Head of caudate nucleus (tissue), 42 donors: ENCODE data around the gene RPL38.
"Not testable (repeated sequence)": the region's sequence is repeated elsewhere in the genome, so short reads cannot be mapped to it uniquely, and the experiment has no call there.

Source experiments
- DNase-seq, 42 donors: peaks; one replicate each; pipeline versions ENCODE4 v3.0.0 to v3.0.0-alpha.2; 2020 to 2021; ENCODE audit warnings: mixed read lengths in 7 of 42
- intact Hi-C: fragments of 100-400 bp; cut with DNase I; formaldehyde crosslinking; loops from one replicate; pipeline ENCODE4 v1.15.0; 2022

Gene RPL38

DNA sequence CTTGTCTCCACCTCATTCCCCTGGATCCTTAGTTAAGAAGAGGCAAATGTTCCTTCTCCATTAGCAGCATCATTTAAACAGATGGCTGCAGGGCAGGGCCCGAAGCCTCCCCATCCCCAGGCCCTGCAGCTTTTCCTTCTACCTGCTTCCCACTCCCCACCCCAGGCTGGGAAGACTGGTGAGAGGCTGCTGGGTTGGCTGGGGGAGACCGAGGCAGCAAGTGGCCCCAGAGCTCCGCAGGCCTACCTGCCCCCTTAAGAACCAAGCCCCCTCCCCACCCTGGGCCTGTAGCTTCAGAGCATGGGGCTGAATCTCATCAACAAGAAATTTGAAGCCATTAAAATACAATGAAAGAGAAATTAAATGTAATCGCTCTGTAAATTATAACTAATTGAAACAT, 22.1 kb upstream of the RPL38 start:
- intact Hi-C loops, result no loop called here
- no peak for DNase-seq

DNA sequence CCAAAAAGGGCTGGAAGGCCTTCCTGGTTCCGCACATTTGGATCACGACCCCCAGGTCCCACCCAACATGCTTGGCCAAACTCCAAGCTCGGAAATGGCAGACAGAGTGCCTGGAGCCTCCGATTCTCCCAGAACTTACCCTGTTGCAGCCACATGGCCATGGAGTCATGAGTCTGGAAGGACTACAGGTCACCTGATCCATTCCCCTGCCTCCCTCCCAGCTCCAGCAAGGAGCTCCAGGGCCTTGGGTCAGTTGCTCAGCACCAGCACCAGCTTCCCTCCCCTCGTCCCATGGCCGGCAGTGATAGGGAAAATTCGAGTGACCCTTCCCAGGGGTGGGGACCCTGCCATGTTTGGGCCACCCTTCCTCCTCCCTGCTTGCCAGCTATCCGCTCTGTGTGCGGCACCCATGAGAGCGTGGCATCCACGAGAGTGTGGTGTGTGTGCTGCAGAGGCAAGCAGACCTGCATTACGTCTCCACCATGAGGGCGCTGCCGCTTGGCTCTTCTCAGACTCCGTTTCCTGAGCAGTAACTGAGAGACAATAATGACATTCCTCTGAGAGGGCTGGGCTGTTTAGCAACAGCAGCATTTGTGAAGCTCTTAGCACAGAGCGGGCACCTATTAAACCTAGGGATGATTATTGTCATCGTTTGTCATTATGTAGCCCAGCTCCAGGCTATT, 21.3 kb upstream of the RPL38 start:
- intact Hi-C loops, result no loop called here
- no peak for DNase-seq

DNA sequence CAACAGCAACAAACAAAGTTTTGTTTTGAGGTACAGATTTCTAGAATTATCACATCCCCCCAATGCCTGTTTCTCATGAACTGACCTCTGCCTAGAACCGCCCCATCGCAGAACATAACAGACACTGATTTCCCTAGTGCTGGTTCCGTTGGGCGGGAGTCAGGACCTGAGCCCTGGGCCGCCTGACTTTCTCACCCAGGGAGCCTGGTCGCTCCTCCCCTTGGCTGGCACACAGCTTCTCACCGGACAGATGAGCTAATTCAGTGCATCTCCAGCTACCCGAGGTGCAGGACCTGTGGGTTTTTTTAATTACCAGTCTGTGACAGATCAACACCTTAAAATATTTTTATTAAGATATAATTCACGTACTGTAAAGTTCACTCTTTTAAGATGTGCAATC, 20.1 kb upstream of the RPL38 start:
- no peak for DNase-seq
- intact Hi-C loops, result no loop called here

DNA sequence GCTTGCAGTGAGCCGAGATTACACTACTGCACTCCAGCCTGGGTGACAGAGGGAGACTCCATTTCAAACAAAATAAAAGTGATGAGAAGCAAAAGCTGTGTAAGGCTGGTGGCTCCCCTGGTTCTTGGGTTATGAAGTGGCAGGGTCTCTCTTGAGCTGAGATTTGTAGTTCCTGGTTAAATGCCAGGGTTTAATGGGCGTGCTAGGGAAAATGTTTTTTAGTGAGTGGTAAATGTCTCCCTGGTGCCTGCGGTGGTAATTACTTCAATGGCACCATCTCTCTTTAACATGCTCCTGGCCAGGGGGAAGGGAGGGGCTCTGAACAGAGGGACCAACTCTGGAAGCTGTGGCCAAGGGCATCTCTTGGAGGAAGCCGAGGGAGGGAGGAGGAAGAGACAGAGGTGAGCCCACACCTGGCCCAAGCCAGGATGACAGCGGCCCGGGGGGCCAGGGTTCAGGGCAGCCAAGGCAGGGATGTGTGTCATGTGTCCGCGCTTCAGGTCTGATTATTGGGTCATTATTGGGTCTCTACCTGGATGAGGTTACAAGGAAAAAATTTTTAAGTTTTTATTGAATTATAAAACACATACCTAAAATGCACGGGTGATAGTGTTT, 17.8 kb upstream of the RPL38 start:
- DNase-seq, result no peak
- intact Hi-C loops, result no loop called here

DNA sequence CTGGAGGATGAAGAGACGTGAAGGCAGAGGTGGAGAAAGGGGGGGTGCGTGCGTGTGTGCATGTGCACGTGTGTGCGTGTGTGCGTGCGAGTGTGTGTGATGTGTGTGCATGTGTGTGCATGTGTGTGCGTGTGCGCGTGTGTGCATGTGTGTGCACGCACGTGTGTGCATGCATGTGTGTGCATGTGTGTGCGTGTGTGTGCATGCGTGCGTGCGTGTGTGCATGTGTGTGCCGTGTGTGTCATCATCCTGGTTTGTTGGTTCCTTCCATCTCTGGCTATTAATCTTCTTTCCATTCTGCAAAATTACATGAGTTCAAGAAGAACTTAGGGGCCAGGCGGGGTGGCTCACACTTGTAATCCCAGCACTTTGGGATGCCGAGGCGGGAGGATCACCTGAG, 17.0 kb upstream of the RPL38 start:
- no peak for DNase-seq
- intact Hi-C loops, result no loop called here

DNA sequence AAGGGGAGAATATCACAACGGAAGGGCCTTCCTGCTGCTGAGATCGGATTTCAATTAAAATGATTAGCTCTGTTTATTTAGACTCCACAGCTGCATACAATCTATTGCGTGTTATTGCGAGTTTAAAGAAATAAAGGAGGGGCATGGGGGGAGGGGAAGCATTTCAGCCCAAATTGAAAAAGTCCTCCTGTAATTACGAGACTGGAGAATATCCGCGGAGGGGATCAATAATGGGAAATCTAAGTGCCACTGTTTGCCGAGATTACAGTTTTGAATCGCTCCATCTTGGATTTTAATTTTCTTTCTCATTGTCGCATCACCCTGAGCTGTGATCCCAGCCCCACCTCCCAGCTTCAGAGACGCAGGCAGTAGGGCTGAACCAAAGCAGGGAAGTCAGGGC, 15.7 kb upstream of the RPL38 start:
- no peak for DNase-seq

DNA sequence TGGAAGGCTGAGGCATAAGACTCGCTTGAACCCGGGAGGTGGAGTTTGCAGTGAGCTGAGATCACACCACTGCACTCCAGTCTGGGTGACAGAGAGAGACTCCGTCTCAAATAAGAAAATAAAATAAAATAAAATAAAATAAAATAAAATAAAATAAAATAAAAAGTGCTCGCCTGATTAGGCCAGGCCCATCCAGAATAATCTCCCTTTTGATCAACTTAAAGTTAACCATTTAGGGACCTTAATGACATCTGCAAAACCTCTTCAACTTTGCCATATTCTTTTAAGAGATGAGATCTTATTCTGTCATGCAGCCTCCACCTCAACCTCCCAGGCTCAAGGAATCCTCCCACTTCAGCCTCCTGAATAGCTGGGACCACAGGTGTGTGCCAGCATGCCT, 14.8 kb upstream of the RPL38 start:
- intact Hi-C loops, DNase-seq: not testable (repeated sequence)

More for the DNA sequence above, 15.7 kb upstream of the RPL38 start:
- intact Hi-C loops, result no loop called here

DNA sequence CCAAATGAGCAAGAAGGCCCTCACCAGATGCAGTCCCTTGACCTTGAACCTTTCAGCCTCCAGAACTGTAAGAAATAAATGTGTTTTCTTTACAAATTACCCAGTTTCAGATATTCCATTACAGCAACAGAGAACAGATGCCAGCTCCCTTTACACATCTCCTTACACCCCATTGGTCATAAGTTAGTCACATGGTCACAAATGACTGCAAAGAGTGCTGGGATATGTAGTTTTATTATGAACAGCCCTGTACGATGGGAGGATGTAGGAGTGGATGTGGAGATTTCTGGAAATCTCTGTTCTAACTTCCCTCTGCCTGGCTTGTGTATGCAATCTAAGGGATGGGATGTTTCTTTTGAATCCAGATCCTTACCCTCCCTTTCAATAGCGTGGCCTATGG, 13.3 kb upstream of the RPL38 start:
- intact Hi-C loops, result no loop called here
- peak in 10 of 42 donors; percentile 35 to 66 (median 46) for DNase-seq

DNA sequence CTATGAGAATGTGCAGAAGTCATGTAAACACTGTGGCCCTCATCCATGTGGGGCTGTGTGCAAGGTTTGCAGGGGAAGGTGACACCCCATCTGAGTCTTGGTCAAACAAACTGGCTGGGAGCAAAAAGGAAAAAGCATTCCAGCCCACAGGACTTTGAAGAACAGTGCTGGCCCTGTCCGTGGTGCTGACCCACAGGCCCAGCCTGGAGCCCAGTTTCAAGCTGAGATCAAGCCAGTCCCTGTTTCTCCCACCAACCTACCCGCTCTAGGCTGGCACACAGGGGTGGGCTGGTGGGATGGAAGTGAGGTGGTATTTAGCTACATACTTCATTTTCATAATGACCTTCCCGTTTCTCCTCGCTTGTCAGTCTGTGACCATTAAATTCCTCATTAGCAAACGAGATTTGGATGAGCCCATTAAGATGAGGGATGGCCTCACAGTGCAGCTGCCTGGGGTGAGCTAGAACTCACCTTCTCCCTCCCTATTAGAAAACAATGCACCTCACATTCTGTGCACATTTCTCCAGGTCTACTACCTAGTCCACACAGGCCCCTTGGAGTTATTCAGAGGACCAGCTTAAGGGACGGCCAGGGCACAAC, 12.6 kb upstream of the RPL38 start:
- intact Hi-C loops, result no loop called here
- DNase-seq, result no peak

DNA sequence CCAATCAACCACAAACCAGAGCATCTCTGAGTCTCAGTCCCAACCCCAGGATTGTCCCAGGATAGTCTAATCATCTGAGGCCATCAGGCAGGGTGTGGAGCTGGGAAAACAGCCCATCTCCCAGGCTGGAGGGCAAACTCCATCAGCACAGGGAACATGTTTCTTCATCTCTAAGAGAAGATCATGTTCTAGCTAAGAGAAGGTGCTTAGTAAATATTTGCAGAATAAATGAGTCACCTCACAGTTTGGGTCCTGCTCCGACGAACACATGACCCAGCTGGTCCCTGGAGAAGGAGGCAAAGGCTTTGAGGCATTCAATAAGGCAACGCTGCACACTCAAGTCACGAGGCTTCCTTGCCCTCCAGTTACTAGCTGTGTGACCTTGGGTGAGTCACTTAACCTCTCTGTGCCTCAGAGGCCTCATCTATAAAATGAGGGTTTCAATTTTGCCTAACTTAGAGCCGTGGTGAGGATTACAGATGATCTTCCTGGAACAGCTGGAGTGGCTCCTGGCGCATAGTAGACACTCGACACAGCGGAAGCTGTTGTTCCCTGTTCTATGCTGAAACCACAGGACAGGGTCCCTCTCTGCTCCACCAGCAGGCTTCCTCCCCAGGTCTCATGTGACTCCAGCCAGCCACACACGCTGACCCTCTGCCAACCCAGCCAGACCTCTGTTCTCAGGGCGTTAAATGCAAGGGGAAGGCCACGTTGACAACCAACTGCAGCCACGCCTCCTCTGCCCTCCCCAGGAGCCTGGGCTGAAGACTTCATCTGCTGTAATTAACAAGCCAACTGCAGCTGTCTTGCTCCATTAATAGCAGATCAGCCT, 10.3 kb upstream of the RPL38 start:
- DNase-seq, result peak in 33 of 42 donors; percentile 20 to 71 (median 51)
- intact Hi-C loops, result no loop called here

DNA sequence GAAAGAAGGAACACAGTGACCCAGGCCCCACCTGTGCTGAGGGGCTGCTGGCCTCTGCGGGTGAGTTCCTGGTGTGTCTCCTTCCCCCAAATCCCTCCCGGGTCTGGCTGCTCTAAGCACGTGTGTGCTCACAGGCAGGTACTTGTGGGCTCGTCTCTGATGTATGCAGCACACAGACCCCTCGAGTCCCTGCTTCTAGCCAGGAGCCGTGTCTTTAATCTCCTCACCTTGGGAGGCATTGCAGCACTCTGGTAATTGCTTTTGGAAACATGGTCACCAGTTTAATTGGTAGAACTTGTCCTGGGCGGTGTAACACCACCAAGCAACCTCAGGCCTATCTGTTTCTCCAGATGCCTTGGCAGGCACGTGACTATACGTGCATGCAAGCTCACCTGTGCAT, 8.8 kb upstream of the RPL38 start:
- intact Hi-C loops, result no loop called here

DNA sequence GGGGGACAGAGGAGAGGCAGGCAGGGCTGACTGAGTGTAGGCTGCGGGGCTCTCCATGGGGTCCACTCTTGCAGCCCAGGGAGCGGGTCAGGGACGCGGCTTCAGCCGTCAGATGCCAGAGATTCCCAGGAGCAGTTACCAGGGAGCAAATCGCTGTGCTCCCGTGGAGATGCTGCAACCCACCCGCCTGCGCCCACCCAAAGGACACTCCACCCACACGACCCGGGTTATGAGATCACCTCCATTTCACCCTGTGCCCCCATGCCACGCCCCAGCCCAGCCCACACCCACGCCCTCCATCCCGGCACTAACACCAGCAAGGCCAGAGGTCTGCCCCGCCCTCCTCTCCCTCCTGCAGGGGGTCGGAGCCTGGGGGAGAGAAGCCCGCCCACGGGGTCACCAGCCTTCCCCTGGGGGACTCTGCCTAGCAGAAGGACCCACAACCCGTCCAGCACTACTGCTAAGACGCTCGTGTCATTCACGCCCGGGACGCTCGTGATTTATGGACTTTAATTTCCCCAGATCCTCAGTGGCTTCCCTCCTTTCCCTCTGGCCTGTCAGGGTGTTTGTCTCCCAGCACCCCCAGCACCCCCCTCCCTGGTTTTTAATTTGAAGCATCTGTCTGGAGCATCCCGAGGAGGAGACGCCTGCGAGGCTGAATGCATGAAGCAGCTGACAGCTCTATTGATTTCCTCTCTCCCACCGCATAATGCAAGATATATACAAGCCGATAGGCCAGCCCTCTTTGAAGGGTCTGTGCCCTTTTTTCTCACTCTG, 6.7 kb upstream of the RPL38 start:
- no peak for DNase-seq
- intact Hi-C loops, result no loop called here

More for the DNA sequence above, 8.8 kb upstream of the RPL38 start:
- no peak for DNase-seq

DNA sequence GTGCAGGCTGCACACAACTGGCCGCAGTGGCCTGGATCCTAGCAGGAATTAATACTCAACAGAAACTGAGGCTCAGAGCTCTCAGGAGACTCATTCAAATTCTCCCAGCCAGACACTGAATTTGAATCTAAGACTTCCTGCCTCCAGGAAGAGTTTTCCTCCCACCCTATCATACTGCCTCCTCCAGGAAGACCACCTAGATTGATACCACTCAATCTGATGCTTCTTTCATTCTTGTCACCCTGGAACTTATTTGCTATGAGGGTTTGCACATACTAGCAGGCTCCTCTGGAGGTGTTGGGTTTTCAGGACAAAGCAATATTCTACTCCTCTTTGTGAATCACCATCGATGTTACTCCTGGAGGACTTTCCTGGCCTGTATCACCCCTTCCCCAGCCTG, 5.7 kb upstream of the RPL38 start:
- no peak for DNase-seq
- intact Hi-C loops, result no loop called here

DNA sequence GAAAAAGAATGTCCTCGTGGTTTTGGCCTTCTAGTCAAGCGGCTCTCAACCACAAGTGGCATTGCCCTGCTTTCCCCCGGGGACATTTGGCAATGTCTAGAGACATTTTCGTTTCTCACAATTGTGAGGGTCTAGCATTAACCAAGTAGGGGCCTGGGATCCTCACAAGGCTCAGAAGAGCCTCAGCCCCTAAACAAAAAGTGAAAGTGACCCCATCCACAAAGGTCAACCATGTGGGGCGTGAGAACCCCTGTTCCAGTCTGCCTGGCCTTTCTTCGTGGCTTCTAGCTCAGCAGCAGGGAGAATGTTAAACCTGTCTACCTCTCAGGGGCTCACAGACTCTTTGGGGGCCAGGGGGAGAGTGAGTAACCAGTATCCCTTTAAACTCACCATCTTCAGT, 4.8 kb upstream of the RPL38 start:
- intact Hi-C loops, result no loop called here
- no peak for DNase-seq

DNA sequence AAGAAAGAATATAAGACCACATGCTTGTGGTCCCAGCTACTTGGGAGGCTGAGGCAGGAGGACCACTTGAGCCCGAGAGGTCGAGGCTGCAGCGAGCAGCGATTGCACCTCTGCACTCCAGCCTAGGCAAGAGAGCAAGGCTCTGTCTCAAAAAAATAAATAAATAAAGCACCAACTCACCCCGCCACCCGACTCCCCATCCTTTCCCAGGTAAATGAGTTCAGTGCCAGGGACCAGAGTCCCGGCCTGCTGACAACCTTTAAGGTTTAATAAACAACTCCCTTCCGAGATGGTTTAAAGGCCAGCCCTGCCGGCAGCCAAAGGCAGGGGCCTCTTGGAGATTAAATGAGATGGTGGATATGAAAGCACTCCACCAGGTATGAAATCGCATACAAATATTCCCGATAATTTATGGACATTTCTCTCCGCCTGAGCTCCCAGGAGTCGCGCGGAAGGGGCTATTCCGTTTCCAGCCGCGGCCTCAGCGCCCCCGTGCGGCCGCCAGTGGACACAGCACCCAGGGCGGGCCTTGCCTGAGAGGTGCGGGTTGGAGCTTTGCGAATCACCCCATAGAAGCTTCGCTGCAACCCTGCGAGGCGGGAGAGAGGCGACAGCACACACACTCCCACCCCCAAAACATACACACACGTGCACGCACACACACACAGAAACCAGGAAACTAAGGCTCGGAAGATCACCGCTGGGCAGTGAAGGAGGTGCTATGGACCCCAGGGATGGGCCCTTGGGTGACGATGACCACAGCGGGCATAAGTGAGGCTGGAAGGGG, 4.0 kb upstream of the RPL38 start:
- DNase-seq, result peak in 40 of 42 donors; percentile 52 to 89 (median 76)
- intact Hi-C loops, result no loop called here

DNA sequence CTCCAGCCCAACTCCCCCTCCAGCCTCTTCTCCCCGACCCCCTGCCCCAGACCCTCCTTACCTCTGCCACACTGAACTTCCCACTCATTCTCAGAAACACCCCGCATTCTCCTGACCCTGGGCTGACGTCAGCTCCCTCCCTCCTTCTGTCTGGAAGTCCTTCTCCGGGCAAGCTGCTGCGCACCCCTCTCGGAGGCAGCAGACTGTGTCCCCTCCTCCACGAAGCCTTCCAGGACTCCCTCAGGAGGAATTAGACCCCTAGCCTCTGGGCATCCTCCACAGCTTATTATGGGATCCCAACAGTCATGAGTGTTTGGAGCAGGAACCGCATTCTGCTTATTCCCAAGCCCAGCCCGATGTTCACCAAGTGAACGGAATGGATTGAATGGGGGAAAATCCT, 3.4 kb upstream of the RPL38 start:
- intact Hi-C loops, result no loop called here
- DNase-seq, result no peak

DNA sequence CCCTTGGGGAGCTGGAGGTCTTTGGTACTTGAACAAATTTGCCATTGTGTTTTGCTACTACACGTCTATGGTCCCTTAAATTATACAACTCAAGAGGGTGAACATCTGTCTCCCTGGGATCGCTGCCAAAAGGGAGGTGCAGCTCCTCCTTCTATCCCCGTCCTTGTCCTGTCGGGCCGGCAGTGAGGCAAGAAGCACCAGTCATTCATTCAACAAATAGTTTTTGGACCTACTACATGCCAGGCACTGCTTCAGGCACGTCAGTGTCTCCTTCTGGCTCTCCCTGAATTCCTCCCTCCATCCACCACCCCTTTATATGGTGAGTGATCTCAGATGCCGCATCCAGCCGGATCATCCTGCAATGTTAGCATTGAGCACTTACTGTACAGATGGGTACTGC, 2.2 kb upstream of the RPL38 start:
- intact Hi-C loops, result no loop called here
- peak in 1 of 42 donors; percentile 49 for DNase-seq

DNA sequence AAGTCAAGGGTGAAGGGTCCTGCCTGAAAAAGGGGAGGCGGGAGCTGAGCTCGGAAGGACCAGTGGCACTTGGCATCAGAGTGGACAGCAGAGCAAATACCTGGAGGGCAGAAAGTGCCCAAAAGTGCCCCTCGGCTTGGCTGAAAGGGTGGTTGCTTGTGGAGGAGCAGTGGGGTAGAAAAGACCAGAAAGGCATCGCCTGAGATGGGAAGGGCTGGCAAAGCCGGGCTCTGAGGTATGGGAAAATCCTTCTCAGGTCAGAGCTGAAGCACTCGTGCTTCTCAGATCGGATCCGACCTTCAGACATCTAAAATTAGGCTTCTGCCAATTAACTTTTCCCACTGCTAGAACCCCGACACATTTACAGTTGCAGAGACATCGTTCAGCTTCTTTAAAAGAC, 1.5 kb upstream of the RPL38 start:
- no peak for DNase-seq
- intact Hi-C loops, result no loop called here
